ENCODE results near the gene MKNK1. TPM values are rescaled to one million over a fixed set of nuclear protein-coding genes. Genes with fewer than 3 reads are reported as not detected.

The MKNK1 gene
- polyA plus RNA-seq, 1 of the 3 experiments (the other 2 are of a cell fraction), result 28.2 TPM

DNA sequence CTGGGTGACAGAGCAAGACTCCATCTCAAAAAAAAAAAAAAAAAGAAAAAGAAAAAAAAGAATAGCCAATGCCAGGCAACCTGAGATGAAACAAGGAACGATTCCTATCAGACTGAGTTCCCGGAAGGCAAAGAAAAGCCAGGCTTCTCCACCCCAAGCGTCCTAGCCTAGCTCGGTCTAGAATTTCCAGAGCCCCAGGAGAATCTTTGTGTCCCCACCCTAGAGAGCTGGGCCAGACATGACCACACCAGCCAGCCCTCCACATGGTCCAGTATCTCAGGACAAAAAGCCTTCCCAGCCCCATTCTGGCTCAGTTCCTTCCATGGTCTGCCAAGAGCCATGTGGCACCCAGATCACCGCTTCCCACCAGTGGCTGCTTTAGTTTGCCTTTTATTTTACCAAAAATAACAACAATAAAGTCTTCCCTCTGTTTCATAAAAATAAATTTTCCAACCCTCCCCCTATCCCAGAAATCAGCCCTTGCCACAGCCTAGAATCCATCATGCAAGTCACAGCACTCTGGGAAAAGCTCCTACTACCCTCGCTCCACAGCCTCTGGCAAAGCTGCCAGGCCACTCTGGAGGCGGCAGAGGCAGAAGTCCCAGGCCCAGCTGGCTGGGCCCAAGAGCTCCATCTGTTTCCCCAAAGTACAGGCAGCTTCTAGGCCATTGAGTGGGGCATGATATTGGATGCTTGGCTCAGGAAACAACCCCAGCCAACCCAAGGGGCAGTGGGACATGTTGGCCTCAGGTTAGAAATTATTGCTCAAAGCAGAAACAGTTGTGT is 3.5 kb upstream of the MKNK1 start:
- Histone ChIP-seq H3K79me2 (ENCODE audit: insufficient read depth) (no peaks in the 10 kb centered on the region), H3K9me2 (no peaks in the 10 kb centered on the region), H4K20me1 (ENCODE audit: insufficient read depth) (no peaks in the 10 kb centered on the region), H3K27me3 (ENCODE audit: insufficient read depth) (no peaks in the 10 kb centered on the region), H3K27ac (ENCODE audit: low read depth in 2 of 2, low read length in 1 of 2) (no peak overlapping the region), H3K36me3 (replicated peaks in 1 of 2; ENCODE audit: control insufficient read depth in 1 of 2, insufficient read depth in 2 of 2, low read length in 1 of 2) (peaks cover 5 to 14% of the 10 kb centered on the region in 2 experiments), H3K9ac (no peak overlapping the region), H3K4me1 (ENCODE audit: control insufficient read depth in 1 of 2, insufficient read depth in 2 of 2, low read depth in 1 of 2, low read length in 1 of 2) (peaks cover 8 to 22% of the 10 kb centered on the region in 2 experiments; a peak in 2 of 4 replicates), H3K4me3 (ENCODE audit: low read depth in 2 of 2, low read length in 1 of 2) (no peak overlapping the region), H3K9me3 (no peaks in the 10 kb centered on the region), H3K4me2 (no peak overlapping the region), H3F3A (replicated peaks; ENCODE audit: insufficient read depth) (no peaks in the 10 kb centered on the region), H2AFZ (ENCODE audit: low read depth) (no peak overlapping the region)
- no peak for TF ChIP-seq MXI1 (IDR thresholded peaks at IDR 0.05; ENCODE audit: low read depth, low read length)
- TF ChIP-seq FOXM1 (IDR thresholded peaks at IDR 0.05; ENCODE audit: low read depth), result no peak
- no peak for TF ChIP-seq TAF1 (IDR thresholded peaks at IDR 0.05; ENCODE audit: borderline replicate concordance, low read depth, low read length)
- TF ChIP-seq NRF1 (IDR thresholded peaks at IDR 0.05; ENCODE audit: low read depth, low read length), result no peak
- no peak for TF ChIP-seq GABPA (IDR thresholded peaks at IDR 0.05; ENCODE audit: low read depth)
- TF ChIP-seq EZH2phosphoT487 (IDR thresholded peaks at IDR 0.05; ENCODE audit: borderline replicate concordance, low read depth), result no peak
- TF ChIP-seq, protein P1, sequence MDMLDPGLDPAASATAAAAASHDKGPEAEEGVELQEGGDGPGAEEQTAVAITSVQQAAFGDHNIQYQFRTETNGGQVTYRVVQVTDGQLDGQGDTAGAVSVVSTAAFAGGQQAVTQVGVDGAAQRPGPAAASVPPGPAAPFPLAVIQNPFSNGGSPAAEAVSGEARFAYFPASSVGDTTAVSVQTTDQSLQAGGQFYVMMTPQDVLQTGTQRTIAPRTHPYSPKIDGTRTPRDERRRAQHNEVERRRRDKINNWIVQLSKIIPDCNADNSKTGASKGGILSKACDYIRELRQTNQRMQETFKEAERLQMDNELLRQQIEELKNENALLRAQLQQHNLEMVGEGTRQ (IDR thresholded peaks at IDR 0.05; ENCODE audit: borderline replicate concordance, low read depth, low read length), result no peak
- TF ChIP-seq, protein P2, sequence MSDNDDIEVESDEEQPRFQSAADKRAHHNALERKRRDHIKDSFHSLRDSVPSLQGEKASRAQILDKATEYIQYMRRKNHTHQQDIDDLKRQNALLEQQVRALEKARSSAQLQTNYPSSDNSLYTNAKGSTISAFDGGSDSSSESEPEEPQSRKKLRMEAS (IDR thresholded peaks at IDR 0.05; ENCODE audit: low read depth), result no peak
- no peak for TF ChIP-seq SMC3 (IDR thresholded peaks at IDR 0.05; ENCODE audit: low read depth, low read length)
- no peak for TF ChIP-seq TCF12 (IDR thresholded peaks at IDR 0.05)
- TF ChIP-seq MEF2A (IDR thresholded peaks at IDR 0.05; ENCODE audit: borderline replicate concordance, low read depth), result no peak
- TF ChIP-seq NFIC (IDR thresholded peaks at IDR 0.05; ENCODE audit: borderline replicate concordance), result no peak
- 97% methylated on average over 7 of the region's 7 CpGs for WGBS (ENCODE audit: low lambda C conversion rate)
- POLR2A ChIA-PET, result no interaction called here
- CTCF ChIA-PET, result no interaction called here
- DNase-seq, result no peak

DNA sequence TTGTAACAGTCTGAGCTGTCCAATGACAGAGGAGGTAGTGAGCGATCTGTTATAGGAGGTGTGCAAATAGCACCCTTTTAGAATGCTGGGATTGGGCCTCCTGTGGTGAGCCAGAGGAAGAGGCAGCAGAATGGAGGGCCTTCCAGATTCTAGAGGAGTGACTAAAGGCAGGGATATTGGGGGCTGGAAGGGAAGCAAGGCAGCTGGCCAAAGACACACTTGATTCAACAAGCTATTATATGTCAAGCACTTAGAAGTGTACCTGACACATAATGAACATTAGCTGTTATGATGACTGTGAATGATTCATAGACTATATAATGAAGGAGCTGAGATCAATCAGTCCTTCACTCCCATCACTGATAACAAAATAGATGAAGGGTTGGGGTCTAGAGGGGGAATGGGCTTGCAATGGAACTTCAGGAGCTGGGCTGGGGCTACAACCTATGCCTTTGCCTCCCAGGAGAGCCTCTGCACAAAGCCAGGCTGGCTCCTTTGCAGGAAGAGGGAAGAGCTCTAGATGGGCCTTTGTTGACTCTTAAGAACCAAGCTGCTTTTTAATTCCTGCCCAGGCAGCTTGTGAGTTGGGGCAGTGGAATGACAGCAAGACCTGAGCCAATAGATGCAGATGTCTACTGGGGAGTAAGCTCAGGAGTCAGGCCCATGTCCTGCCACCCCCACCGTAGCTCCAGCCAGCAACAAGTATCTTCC is 2.3 kb upstream of the MKNK1 start:
- Histone ChIP-seq H3K4me2 (no peak overlapping the region), H3K9me2 (no peaks in the 10 kb centered on the region), H3K4me3 (ENCODE audit: low read depth in 2 of 2, low read length in 1 of 2) (no peak overlapping the region), H4K20me1 (ENCODE audit: insufficient read depth) (no peaks in the 10 kb centered on the region), H3K79me2 (ENCODE audit: insufficient read depth) (no peaks in the 10 kb centered on the region), H3F3A (replicated peaks; ENCODE audit: insufficient read depth) (no peaks in the 10 kb centered on the region), H3K36me3 (replicated peaks in 1 of 2; ENCODE audit: control insufficient read depth in 1 of 2, insufficient read depth in 2 of 2, low read length in 1 of 2) (peaks cover 5 to 14% of the 10 kb centered on the region in 2 experiments), H3K9ac (no peak overlapping the region), H3K27me3 (ENCODE audit: insufficient read depth) (no peaks in the 10 kb centered on the region), H3K4me1 (ENCODE audit: control insufficient read depth in 1 of 2, insufficient read depth in 2 of 2, low read depth in 1 of 2, low read length in 1 of 2) (peaks cover 0 to 15% of the 10 kb centered on the region in 2 experiments; a peak in 1 of 4 replicates), H2AFZ (ENCODE audit: low read depth) (no peak overlapping the region), H3K27ac (ENCODE audit: low read depth in 2 of 2, low read length in 1 of 2) (no peak overlapping the region), H3K9me3 (no peaks in the 10 kb centered on the region)
- POLR2A ChIA-PET, result no interaction called here
- CTCF ChIA-PET, result interaction anchor here (1.6 to 5.7 kb wide), 3 partner anchors 10 to 118 kb away, joined by 3 to 36 read pairs (median 4); partner anchors contain the start of gene MOB3C
- no peak for DNase-seq
- WGBS (ENCODE audit: low lambda C conversion rate), result 95% methylated on average over 2 of the region's 2 CpGs
- TF ChIP-seq, protein P3, sequence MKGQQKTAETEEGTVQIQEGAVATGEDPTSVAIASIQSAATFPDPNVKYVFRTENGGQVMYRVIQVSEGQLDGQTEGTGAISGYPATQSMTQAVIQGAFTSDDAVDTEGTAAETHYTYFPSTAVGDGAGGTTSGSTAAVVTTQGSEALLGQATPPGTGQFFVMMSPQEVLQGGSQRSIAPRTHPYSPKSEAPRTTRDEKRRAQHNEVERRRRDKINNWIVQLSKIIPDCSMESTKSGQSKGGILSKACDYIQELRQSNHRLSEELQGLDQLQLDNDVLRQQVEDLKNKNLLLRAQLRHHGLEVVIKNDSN (IDR thresholded peaks at IDR 0.05; ENCODE audit: borderline replicate concordance, low read depth), result no peak
- TF ChIP-seq, protein P4, sequence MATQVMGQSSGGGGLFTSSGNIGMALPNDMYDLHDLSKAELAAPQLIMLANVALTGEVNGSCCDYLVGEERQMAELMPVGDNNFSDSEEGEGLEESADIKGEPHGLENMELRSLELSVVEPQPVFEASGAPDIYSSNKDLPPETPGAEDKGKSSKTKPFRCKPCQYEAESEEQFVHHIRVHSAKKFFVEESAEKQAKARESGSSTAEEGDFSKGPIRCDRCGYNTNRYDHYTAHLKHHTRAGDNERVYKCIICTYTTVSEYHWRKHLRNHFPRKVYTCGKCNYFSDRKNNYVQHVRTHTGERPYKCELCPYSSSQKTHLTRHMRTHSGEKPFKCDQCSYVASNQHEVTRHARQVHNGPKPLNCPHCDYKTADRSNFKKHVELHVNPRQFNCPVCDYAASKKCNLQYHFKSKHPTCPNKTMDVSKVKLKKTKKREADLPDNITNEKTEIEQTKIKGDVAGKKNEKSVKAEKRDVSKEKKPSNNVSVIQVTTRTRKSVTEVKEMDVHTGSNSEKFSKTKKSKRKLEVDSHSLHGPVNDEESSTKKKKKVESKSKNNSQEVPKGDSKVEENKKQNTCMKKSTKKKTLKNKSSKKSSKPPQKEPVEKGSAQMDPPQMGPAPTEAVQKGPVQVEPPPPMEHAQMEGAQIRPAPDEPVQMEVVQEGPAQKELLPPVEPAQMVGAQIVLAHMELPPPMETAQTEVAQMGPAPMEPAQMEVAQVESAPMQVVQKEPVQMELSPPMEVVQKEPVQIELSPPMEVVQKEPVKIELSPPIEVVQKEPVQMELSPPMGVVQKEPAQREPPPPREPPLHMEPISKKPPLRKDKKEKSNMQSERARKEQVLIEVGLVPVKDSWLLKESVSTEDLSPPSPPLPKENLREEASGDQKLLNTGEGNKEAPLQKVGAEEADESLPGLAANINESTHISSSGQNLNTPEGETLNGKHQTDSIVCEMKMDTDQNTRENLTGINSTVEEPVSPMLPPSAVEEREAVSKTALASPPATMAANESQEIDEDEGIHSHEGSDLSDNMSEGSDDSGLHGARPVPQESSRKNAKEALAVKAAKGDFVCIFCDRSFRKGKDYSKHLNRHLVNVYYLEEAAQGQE (IDR thresholded peaks at IDR 0.05; ENCODE audit: low read depth, low read length), result no peak
- TF ChIP-seq RFX5 (IDR thresholded peaks at IDR 0.05; ENCODE audit: low read length) (no peak), GABPA (IDR thresholded peaks at IDR 0.05; ENCODE audit: low read depth) (no peak), RAD21 (IDR thresholded peaks at IDR 0.05; ENCODE audit: low read length) (no peak), JUND (IDR thresholded peaks at IDR 0.05) (no peak), SMC3 (IDR thresholded peaks at IDR 0.05; ENCODE audit: low read depth, low read length) (no peak), EP300 (IDR thresholded peaks at IDR 0.05; ENCODE audit: borderline replicate concordance in 1 of 2, low read depth in 1 of 2, low read length in 1 of 2) (no peak), POLR2AphosphoS5 (IDR thresholded peaks at IDR 0.05; ENCODE audit: low read depth, low read length) (no peak), NRF1 (IDR thresholded peaks at IDR 0.05; ENCODE audit: low read depth, low read length) (no peak), MEF2A (IDR thresholded peaks at IDR 0.05; ENCODE audit: borderline replicate concordance, low read depth) (no peak)
- TF ChIP-seq, protein P1 (IDR thresholded peaks at IDR 0.05; ENCODE audit: borderline replicate concordance, low read depth, low read length), result no peak

Measured in SK-N-SH (cell line).